Measurements from ENCODE around the gene DHDH.
"Not testable (repeated sequence)": the region's sequence is repeated elsewhere in the genome, so short reads cannot be mapped to it uniquely, and the experiment has no call there.

DHDH gene

GRCh38 chr19:48915757-48916156 lies 17.7 kb upstream of the DHDH start:
- no peak for DNase-seq (ENCODE audit: low read depth in 2 of 2)

- DNase-seq (ENCODE audit: low read depth in 2 of 2), result no peak
These were observed 15.4 kb upstream of the DHDH start for GRCh38 chr19:48918071-48918470.

- DNase-seq (ENCODE audit: low read depth in 2 of 2), result no peak
These were observed 14.7 kb upstream of the DHDH start for GRCh38 chr19:48918801-48919247.

GRCh38 chr19:48919271-48919670 lies 14.2 kb upstream of the DHDH start:
- DNase-seq (ENCODE audit: low read depth in 2 of 2), result not testable (repeated sequence)

GRCh38 chr19:48920949-48921348 lies 12.6 kb upstream of the DHDH start:
- no peak for DNase-seq (ENCODE audit: low read depth in 2 of 2)

GRCh38 chr19:48921721-48922500 lies 11.6 kb upstream of the DHDH start:
- no peak for DNase-seq (ENCODE audit: low read depth in 2 of 2)

- no peak for DNase-seq (ENCODE audit: low read depth in 2 of 2)
These were observed 10.7 kb upstream of the DHDH start for GRCh38 chr19:48922548-48923490.

GRCh38 chr19:48925240-48925843 lies 8.2 kb upstream of the DHDH start:
- peak in 1 of 2 experiments; percentile 26 for DNase-seq (ENCODE audit: low read depth in 2 of 2)

- not testable (repeated sequence) for DNase-seq (ENCODE audit: low read depth in 2 of 2)
These were observed 7.6 kb upstream of the DHDH start for GRCh38 chr19:48925890-48926289.

GRCh38 chr19:48926909-48927308 lies 6.6 kb upstream of the DHDH start:
- DNase-seq (ENCODE audit: low read depth in 2 of 2), result peak; percentile 76 to 78

GRCh38 chr19:48927692-48928091 lies 5.8 kb upstream of the DHDH start:
- DNase-seq (ENCODE audit: low read depth in 2 of 2), result not testable (repeated sequence)

GRCh38 chr19:48928164-48929025 lies 5.1 kb upstream of the DHDH start:
- DNase-seq (ENCODE audit: low read depth in 2 of 2), result no peak

- no peak for DNase-seq (ENCODE audit: low read depth in 2 of 2)
These were observed 1.3 kb downstream of the DHDH start for GRCh38 chr19:48934837-48935236.

GRCh38 chr19:48935864-48936263 lies 2.4 kb downstream of the DHDH start:
- no peak for DNase-seq (ENCODE audit: low read depth in 2 of 2)

GRCh38 chr19:48938256-48938655 lies 4.8 kb downstream of the DHDH start:
- no peak for DNase-seq (ENCODE audit: low read depth in 2 of 2)

GRCh38 chr19:48940902-48941301 lies 7.4 kb downstream of the DHDH start:
- no peak for DNase-seq (ENCODE audit: low read depth in 2 of 2)

- DNase-seq (ENCODE audit: low read depth in 2 of 2), result no peak
These were observed 9.6 kb downstream of the DHDH start for GRCh38 chr19:48943081-48943480.

GRCh38 chr19:48945415-48945814 lies 11.9 kb downstream of the DHDH start:
- no peak for DNase-seq (ENCODE audit: low read depth in 2 of 2)

- DNase-seq (ENCODE audit: low read depth in 2 of 2), result no peak
These were observed 12.3 kb downstream of the DHDH start for GRCh38 chr19:48945817-48946216.

GRCh38 chr19:48946463-48947257 lies 13.2 kb downstream of the DHDH start:
- no peak for DNase-seq (ENCODE audit: low read depth in 2 of 2)

GRCh38 chr19:48947258-48947542 lies 13.7 kb downstream of the DHDH start:
- no peak for DNase-seq (ENCODE audit: low read depth in 2 of 2)
